ENCODE measurements around the gene IMPG1. TPM values are rescaled to one million over a fixed set of nuclear protein-coding genes. Genes with fewer than 3 reads are reported as not detected.
A peak's percentile ranks its signal among the peaks of the same experiment; 100 is the strongest.

IMPG1 gene
- total RNA-seq, 1 donor from 2014 or later: not detected

DNA sequence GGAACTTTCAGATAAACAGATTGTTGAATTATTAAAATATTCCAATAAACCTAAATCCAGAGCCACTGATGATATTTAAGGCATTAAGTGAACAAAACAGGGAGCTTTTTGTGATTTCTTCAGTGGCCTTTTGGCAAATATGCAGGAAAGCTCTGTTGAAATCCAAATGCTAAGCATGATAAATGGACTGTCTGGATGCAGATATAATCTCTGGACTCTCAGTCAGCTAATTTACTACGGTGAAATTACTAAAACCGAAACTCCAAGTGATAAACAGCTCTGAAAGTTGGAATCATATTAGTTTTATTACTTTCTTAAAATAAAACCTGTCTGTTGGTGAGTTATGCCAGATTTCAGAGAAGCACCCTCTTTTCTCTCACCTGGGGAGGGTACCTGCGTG, 120.3 kb downstream of the IMPG1 start:
- peak overlapping the region; percentile 84 for H3K27ac Mint-ChIP-seq
- H3K4me1 Mint-ChIP-seq: peaks cover 41% of the 10 kb centered on the region
- H3K36me3 Mint-ChIP-seq: peaks cover 8% of the 10 kb centered on the region
- H3K4me3 Mint-ChIP-seq: no peak overlapping the region
- DNase-seq (ENCODE audit: low spot score in 2 of 2, unreplicated experiment in 2 of 2): no peak
- no peak for TF ChIP-seq CTCF (IDR thresholded peaks at IDR 0.05; ENCODE audit: unreplicated experiment)
- H3K9me3 Mint-ChIP-seq: peaks cover 16% of the 10 kb centered on the region
- H3K27me3 Mint-ChIP-seq (ENCODE audit: low read depth): no peaks in the 10 kb centered on the region

GRCh38 chr6:75947935-75948334, 124.5 kb downstream of the IMPG1 start:
- Mint-ChIP-seq H3K27me3 (ENCODE audit: low read depth) (peaks cover 2% of the 10 kb centered on the region), H3K4me3 (no peak overlapping the region), H3K4me1 (peaks cover 60% of the 10 kb centered on the region), H3K36me3 (no peaks in the 10 kb centered on the region), H3K9me3 (no peaks in the 10 kb centered on the region), H3K27ac (no peak overlapping the region)
- no peak for TF ChIP-seq CTCF (IDR thresholded peaks at IDR 0.05; ENCODE audit: unreplicated experiment)
- DNase-seq (ENCODE audit: low spot score in 2 of 2, unreplicated experiment in 2 of 2): no peak

GRCh38 chr6:75946146-75946831, 126.2 kb downstream of the IMPG1 start:
- no peak for TF ChIP-seq CTCF (IDR thresholded peaks at IDR 0.05; ENCODE audit: unreplicated experiment)
- DNase-seq (ENCODE audit: low spot score in 2 of 2, unreplicated experiment in 2 of 2): no peak
- peaks cover 2% of the 10 kb centered on the region for H3K27me3 Mint-ChIP-seq (ENCODE audit: low read depth)
- H3K4me1 Mint-ChIP-seq: peaks cover 50% of the 10 kb centered on the region
- H3K27ac Mint-ChIP-seq: no peak overlapping the region
- no peaks in the 10 kb centered on the region for H3K9me3 Mint-ChIP-seq
- no peak overlapping the region for H3K4me3 Mint-ChIP-seq
- no peaks in the 10 kb centered on the region for H3K36me3 Mint-ChIP-seq

DNA sequence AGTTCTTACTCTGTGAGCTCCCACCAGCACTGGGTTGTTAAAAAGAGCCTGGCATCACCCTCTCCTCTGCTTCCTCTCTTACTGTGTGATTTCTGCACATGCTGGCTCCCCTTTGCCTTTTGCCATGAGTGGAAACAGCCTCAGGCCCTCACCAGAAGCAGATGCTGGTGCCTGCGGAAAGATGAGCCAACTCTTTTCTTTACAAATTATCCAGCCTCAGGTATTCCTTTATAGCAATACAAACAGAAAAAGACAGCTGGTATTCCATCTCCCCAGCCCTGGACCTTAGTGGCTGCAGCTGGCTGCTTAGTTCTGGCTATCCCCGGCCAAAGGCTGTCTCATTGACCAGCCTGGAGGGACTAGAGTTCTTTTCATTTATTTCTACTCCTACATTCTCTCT, 129.1 kb downstream of the IMPG1 start:
- H3K27ac Mint-ChIP-seq: no peak overlapping the region
- H3K4me3 Mint-ChIP-seq: no peak overlapping the region
- peaks cover 47% of the 10 kb centered on the region for H3K4me1 Mint-ChIP-seq
- no peaks in the 10 kb centered on the region for H3K9me3 Mint-ChIP-seq
- peaks cover 2% of the 10 kb centered on the region for H3K27me3 Mint-ChIP-seq (ENCODE audit: low read depth)
- no peaks in the 10 kb centered on the region for H3K36me3 Mint-ChIP-seq
- TF ChIP-seq CTCF (IDR thresholded peaks at IDR 0.05; ENCODE audit: unreplicated experiment): no peak
- DNase-seq (ENCODE audit: low spot score in 2 of 2, unreplicated experiment in 2 of 2): no peak

DNA sequence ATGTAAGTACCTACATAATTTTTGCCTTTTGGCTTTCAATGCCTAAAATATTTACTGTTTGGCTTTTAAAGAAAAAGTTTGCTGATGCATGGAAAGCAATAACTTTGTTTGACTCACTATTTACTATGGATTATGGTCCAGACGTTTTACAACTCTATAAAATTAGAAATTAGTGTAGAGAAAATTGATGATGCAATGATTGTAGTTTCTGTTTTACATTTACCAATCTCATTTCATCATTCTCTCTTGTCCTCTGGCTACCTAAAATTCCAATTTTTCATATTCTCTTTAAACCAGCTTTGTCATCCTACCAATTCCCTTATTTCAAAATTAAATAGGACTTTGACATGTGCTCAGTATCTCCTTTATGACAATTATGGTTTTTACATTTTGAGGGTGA, 131.0 kb downstream of the IMPG1 start:
- no peak for DNase-seq (ENCODE audit: low spot score in 2 of 2, unreplicated experiment in 2 of 2)
- Mint-ChIP-seq H3K4me1 (peaks cover 43% of the 10 kb centered on the region), H3K4me3 (no peak overlapping the region), H3K27ac (no peak overlapping the region), H3K36me3 (no peaks in the 10 kb centered on the region), H3K9me3 (no peaks in the 10 kb centered on the region), H3K27me3 (ENCODE audit: low read depth) (peaks cover 3% of the 10 kb centered on the region)
- TF ChIP-seq CTCF (IDR thresholded peaks at IDR 0.05; ENCODE audit: unreplicated experiment): no peak

All from mesothelial cell of epicardium (in vitro differentiated cells).